Esophagus squamous epithelium (tissue), 5 donors: ENCODE results near the gene GRHL1. TPM values are rescaled to one million over a fixed set of nuclear protein-coding genes. Genes with fewer than 3 reads are reported as not detected.
"Not testable (repeated sequence)": the region's sequence is repeated elsewhere in the genome, so short reads cannot be mapped to it uniquely, and the experiment has no call there.

Source experiments
- DNase-seq: peaks from one replicate; lab custom pipeline; 2025; lab: John Stamatoyannopoulos, UW
- H3K27ac ChIP-seq, 4 donors: fragments of 200-600 bp; sonication (generic); one replicate each; pipeline ENCODE4 v1.5.1; 2016 to 2019; ENCODE audit warnings: mild to moderate bottlenecking in 1 of 4
- H3K27me3 ChIP-seq, 4 donors: fragments of 200-600 bp; sonication (generic); 1 replicate in 3 of 4; 2 replicates in 1 of 4; pipeline versions ENCODE4 v1.5.1 to v1.6.0; 2017 to 2021; ENCODE audit warnings: antibody characterized with exemption in 1 of 4
- H3K36me3 ChIP-seq, 3 donors: fragments of 200-600 bp; sonication (generic); one replicate each; pipeline ENCODE4 v1.5.1; 2016 to 2019
- H3K4me1 ChIP-seq, 3 donors: fragments of 200-600 bp; sonication (generic); one replicate each; pipeline ENCODE4 v1.5.1; 2017 to 2019
- H3K4me3 ChIP-seq, 4 donors: fragments of 200-600 bp; sonication (generic); 1 replicate in 3 of 4; 2 replicates in 1 of 4; pipeline ENCODE4 v1.5.1; 2016 to 2019; ENCODE audit warnings: mild to moderate bottlenecking in 2 of 4, moderate library complexity in 1 of 4
- H3K9me3 ChIP-seq, 3 donors: fragments of 200-600 bp; sonication (generic); one replicate each; pipeline ENCODE4 v1.5.1; 2016 to 2019
- CTCF ChIP-seq, 6 experiments: fragments of 450-650 bp in 4 of 6; fragments of 200-600 bp in 2 of 6; sonication (generic) in 2 of 6; IDR thresholded peaks; one replicate each; pipeline ENCODE4 v1.5.1; 2016 to 2019; ENCODE audit warnings: antibody characterized with exemption in 6 of 6, mild to moderate bottlenecking in 4 of 6, moderate library complexity in 4 of 6
- POLR2A ChIP-seq, 4 donors: fragments of 450-650 bp; IDR thresholded peaks; one replicate each; pipeline ENCODE4 v1.6.1; 2017; ENCODE audit warnings: antibody characterized with exemption in 4 of 4, mild to moderate bottlenecking in 4 of 4, moderate library complexity in 3 of 4
- WGBS, 2 donors: methylation state at CpG; one replicate each; pipeline ENCODE4 v1.1.5; 2018; 5-methylcytosine and 5-hydroxymethylcytosine counted together
- intact Hi-C: fragments of 100-400 bp; cut with DNase I; formaldehyde crosslinking; loops from one replicate; pipeline ENCODE4 v1.15.0; 2022
- total RNA-seq, 4 donors: library from RNA; depleted of rRNA; stranded (reverse); fragments of >200 nt; gene quantifications; one replicate each; pipeline ENCODE4 v1.1.0, GENCODE V29; 2016
- donor health status: DM: yes; HTN: yes; CAD: no.

GRHL1 gene
- total RNA-seq, 4 donors from 2014 or later, result 76.3 to 192 (median 115) TPM

DNA sequence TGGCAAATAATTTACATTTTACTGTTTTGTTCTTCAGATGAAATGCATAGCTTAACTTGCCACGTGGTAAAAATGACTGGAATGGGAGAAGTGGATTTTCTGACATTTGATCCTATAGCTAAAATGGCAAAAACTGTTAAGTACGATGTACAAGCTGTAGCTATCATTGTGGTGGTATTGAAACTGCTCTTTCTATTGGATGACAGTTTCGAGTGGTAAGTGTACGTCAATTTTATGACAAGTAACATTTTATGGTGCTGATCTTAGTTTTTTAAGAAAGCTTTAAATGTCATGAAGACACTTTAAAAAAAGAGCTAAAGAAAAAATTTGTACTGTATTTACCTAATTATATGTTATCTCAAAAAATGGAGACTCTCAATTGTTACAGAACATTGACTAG is 40.8 kb upstream of the GRHL1 start:
- peaks cover 0 to 24% (median 3%) of the 10 kb centered on the region in 3 donors for H3K4me1 ChIP-seq
- intact Hi-C loops, result no loop called here
- H3K9me3 ChIP-seq, result no peaks in the 10 kb centered on the region
- no peak overlapping the region for H3K4me3 ChIP-seq
- no peak for DNase-seq
- no peaks in the 10 kb centered on the region for H3K27me3 ChIP-seq
- H3K36me3 ChIP-seq, result peaks cover 0 to 47% (median 11%) of the 10 kb centered on the region in 3 donors
- peak overlapping the region in 1 of 4 donors; percentile 27 for H3K27ac ChIP-seq
- no peak for TF ChIP-seq CTCF (IDR thresholded peaks at IDR 0.05)
- TF ChIP-seq POLR2A (IDR thresholded peaks at IDR 0.05), result no peak
- WGBS, 2 donors, result 67 to 91% methylated on average over 4 of the region's 4 CpGs

DNA sequence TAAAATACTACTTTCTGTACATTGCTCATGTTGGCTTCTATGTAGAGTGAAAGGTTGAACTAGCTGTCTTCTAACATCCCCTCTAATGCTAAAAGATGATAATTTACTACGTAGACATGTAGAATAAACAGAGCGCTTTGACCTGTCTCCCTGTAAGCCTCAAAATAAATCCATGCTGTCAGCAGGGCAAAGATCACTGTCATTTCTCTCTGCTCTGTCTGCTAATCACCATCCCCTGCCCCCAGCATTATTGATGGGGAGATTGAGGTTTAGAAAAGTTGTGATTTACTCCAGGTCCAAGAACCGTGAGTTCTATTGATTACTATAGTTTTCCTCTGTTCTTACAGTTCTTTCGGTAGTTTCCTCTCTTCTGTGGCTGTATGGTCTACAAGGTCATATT is 39.0 kb upstream of the GRHL1 start:
- no peak for TF ChIP-seq CTCF (IDR thresholded peaks at IDR 0.05)
- no peak for TF ChIP-seq POLR2A (IDR thresholded peaks at IDR 0.05)
- Histone ChIP-seq H3K36me3 (peaks cover 0 to 61% (median 11%) of the 10 kb centered on the region in 3 donors), H3K4me3 (no peak overlapping the region), H3K4me1 (peaks cover 0 to 18% (median 3%) of the 10 kb centered on the region in 3 donors), H3K27ac (no peak overlapping the region), H3K27me3 (no peaks in the 10 kb centered on the region), H3K9me3 (no peaks in the 10 kb centered on the region)
- WGBS, 2 donors, result 84 to 91% methylated on average over 4 of the region's 4 CpGs
- DNase-seq, result no peak
- intact Hi-C loops, result no loop called here

DNA sequence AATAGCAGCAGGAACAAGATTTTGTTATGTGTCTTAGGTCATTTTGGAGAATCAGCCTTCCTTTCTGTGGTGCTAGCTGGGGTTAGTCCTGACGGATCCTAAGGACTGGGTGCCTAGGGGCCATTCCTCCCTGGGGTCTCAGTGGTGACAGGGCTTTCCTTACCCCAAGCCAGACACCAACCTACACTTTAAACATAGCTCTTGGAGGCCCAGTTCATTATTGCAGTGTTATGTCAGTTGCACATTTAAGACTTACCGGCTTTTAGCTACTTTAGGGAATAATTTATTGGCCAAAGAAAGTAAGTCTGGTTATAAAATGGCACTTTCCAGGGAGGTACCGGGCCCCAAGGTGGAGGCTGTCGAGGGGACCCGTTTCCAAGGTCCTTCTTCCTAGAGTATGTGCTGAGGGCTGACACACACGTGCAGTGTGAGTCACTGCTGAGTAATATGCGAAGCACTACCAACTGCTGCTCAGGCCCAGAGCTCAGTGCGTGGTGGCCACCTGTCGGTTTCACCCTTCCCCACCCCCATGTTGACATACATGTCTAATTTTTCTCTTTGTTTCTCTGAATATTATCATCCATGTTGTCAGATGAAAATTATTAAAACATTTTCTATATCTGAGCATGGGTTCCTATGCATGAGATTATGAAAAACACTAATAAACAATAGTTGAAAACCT is 37.0 kb upstream of the GRHL1 start:
- Histone ChIP-seq H3K27me3 (no peaks in the 10 kb centered on the region), H3K27ac (peak overlapping the region in 3 of 4 donors; percentile 32 to 64 (median 50)), H3K9me3 (no peaks in the 10 kb centered on the region), H3K36me3 (peaks cover 0 to 73% (median 11%) of the 10 kb centered on the region in 3 donors), H3K4me3 (no peak overlapping the region), H3K4me1 (peaks cover 0 to 11% (median 3%) of the 10 kb centered on the region in 3 donors)
- intact Hi-C loops, result no loop called here
- no peak for TF ChIP-seq POLR2A (IDR thresholded peaks at IDR 0.05)
- TF ChIP-seq CTCF (IDR thresholded peaks at IDR 0.05), result peak in 4 of 6 experiments; percentile 13 to 71 (median 29)
- no peak for DNase-seq
- 38 to 55% methylated on average over 8 of the region's 9 CpGs for WGBS, 2 donors

DNA sequence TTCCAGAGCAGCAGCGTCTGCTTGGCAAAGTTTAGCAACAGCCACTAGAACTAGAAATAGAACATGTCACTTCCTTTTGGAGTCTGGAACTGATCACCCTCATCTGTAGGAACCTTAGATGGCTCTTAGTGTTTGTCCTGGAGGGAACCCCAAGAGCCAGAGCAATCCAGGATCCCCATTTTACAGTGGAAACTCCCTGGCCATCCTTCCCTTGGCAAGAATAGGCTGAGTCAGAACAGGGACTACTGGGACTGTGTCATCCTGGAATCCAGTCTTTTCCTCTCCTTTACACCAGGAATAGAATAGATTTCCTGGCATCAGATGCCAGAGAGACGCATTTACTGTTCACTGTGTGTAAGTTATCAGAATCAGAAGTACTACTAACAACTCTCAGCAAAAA is 33.2 kb upstream of the GRHL1 start:
- H3K36me3 ChIP-seq, result peaks cover 0 to 81% (median under 1%) of the 10 kb centered on the region in 3 donors
- H3K27me3 ChIP-seq, result no peaks in the 10 kb centered on the region
- WGBS, 2 donors, result 28 to 49% methylated on average over 2 of the region's 2 CpGs
- TF ChIP-seq POLR2A (IDR thresholded peaks at IDR 0.05) (no peak), CTCF (IDR thresholded peaks at IDR 0.05) (no peak)
- H3K4me3 ChIP-seq, result no peak overlapping the region
- peak overlapping the region in 1 of 4 donors; percentile 12 for H3K27ac ChIP-seq
- intact Hi-C loops, result no loop called here
- H3K4me1 ChIP-seq, result peaks cover 0 to 11% (median 3%) of the 10 kb centered on the region in 3 donors
- DNase-seq, result no peak
- no peaks in the 10 kb centered on the region for H3K9me3 ChIP-seq

GRCh38 chr2:9919512-9919911 is 32.0 kb upstream of the GRHL1 start:
- no peak for DNase-seq
- 83 to 87% methylated on average over 3 of the region's 3 CpGs for WGBS, 2 donors
- peaks cover 0 to 79% (median 0%) of the 10 kb centered on the region in 3 donors for H3K36me3 ChIP-seq
- no peak overlapping the region for H3K27ac ChIP-seq
- peaks cover 0 to 6% (median 0%) of the 10 kb centered on the region in 3 donors for H3K4me1 ChIP-seq
- no peak overlapping the region for H3K4me3 ChIP-seq
- intact Hi-C loops, result no loop called here
- TF ChIP-seq CTCF (IDR thresholded peaks at IDR 0.05) (no peak), POLR2A (IDR thresholded peaks at IDR 0.05) (no peak)
- H3K9me3 ChIP-seq, result no peaks in the 10 kb centered on the region
- no peaks in the 10 kb centered on the region for H3K27me3 ChIP-seq

DNA sequence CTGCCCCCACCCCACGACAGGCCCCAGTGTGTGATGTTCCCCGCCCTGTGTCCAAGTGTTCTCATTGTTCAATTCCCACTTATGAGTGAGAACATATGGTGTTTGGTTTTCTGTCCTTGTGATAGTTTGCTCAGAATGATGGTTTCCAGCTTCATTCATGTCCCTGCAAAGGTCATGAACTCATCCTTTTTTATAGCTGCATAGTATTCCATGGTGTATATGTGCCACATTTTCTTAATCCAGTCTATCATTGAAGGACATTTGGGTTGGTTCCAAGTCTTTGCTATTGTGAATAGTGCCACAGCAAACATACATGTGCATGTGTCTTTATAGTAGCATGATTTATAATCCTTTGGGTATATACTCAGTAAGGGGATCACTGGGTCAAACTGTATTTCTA is 24.5 kb upstream of the GRHL1 start:
- peaks cover 0 to 66% (median 0%) of the 10 kb centered on the region in 3 donors for H3K36me3 ChIP-seq
- 91 to 96% methylated on average over 2 of the region's 2 CpGs for WGBS, 2 donors
- H3K4me1 ChIP-seq, intact Hi-C loops, DNase-seq, H3K9me3 ChIP-seq, H3K27me3 ChIP-seq, H3K27ac ChIP-seq, H3K4me3 ChIP-seq: not testable (repeated sequence)
